GM18499 (cell line): Measurements from ENCODE around the gene SND1.

ENCODE experiments used
- ATAC-seq: cut with Tn5 transposase; IDR thresholded peaks from one replicate; pipeline ENCODE4 v1.9.1; 2021; ENCODE audit warnings: moderate number of reproducible peaks; ENCODE audit not compliant: insufficient read depth, unreplicated experiment

SND1 gene

GRCh38 chr7:128003167-128003566 is 351.2 kb downstream of the SND1 start:
- ATAC-seq = no peak

DNA sequence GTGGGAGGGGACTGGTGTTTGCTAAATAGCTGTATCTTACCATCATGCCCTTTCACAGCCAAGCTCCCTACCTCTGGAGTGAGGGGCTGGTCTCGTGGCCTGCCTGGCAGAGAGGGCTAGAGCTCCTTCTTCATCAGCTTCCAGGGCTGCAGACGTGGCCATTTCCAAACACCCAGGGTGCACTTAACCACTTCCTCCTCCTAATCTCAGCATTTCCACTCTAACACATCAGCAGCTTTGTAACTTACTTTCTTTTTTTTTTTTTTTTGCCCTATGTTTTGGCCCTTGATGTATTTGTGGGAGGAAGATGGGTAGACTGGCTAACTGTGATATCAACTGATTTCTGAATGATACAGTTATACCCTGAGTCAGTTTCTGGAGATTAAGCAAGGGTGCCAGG is 351.8 kb downstream of the SND1 start:
- no peak for ATAC-seq

- ATAC-seq = no peak
These were observed 352.6 kb downstream of the SND1 start for GRCh38 chr7:128004623-128005022.

DNA sequence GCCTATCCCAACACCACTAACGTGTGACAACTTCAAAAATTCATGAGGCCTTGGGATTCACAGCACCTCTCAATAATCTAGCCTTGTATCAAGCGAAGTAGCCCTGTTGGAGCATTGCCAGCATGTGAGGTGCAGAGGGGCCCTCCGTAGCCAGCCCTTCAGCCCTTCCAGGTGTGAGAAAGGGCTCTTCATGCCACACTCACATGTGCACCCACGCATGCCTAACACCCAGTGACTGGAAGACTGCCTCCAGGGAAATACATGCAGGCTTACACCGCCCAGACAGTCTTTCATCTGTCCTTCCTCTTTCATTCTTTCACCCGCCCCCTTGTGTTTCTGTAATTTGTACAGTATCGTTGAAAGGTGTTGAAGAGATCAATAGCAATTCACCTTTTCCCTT is 353.1 kb downstream of the SND1 start:
- ATAC-seq = no peak

DNA sequence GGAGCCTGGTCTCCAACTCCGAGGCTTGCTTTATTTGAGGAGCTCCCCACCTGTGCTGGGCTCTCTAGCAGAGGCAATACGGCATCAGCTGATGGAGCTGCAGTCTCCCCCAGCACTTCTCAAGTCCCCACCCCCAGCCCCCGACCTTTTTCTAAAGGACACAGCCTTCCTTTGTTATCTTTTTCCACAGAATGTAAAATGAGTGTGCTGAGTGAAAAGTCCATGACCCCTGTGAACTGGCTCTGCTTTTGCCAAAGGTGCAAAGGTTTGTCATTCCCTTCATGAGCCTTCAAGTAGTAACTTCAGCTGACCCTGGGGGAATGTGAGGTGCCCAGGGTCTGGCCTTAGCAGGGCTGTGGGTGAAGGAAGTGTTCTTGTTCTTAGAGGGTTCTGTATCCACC is 353.8 kb downstream of the SND1 start:
- ATAC-seq = no peak

- ATAC-seq = no peak
These were observed 354.7 kb downstream of the SND1 start for GRCh38 chr7:128006550-128007302.

DNA sequence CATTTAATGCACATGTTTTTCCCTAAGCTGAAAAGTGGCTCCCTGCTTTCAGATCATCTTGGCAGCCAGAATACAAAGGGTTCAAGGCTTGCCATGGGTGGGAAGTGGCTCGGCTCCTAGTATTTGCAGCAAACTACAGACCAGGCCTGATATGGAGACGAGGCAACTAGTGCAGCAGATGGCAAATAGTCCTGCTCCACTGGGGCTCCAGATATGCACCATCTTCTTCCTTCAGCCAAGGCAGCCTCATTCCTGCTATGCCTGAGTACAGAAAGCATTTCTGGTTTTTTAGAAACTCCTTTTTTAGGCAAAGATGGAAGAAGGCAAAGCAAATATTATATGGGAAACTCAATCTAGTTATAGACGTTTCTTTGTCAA is 355.3 kb downstream of the SND1 start:
- ATAC-seq = no peak

- no peak for ATAC-seq
These were observed 356.1 kb downstream of the SND1 start for GRCh38 chr7:128008141-128008540.

GRCh38 chr7:128008744-128009143 is 356.8 kb downstream of the SND1 start:
- ATAC-seq = no peak

DNA sequence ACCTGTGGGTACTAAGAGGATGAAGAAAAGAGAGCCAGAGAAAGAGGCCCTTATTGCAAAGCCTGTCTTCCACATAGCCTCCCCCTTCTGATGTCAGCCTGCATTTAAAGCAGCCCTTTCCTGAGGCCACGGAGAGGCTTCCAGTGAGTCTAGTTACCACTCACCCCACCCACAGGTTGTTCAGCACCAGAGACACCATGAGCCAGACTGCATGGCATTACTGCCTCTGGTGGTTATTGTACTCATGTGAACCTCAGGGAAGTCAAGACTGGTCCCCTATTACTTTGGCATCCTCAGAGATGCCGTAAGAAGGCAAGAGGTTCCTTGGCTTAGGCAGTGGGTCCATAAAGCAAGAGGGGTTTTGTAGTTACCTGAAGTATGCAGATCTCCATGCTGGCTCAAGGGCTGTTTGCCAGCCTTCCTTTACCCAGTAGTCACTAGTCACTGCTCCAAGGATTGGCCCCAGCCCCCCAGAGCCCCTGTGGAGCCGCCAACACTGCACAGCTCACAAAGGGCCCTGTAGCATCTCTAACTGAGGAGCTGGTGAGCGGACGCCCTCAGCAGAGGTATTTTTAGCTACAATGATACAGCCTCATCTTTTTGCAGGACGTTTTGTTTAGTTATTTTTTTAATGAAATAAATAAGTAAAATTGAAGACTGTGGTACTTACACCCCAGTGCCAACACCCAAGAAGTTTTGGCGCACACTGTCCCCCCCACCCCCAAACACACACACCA is 358.6 kb downstream of the SND1 start:
- ATAC-seq = no peak

DNA sequence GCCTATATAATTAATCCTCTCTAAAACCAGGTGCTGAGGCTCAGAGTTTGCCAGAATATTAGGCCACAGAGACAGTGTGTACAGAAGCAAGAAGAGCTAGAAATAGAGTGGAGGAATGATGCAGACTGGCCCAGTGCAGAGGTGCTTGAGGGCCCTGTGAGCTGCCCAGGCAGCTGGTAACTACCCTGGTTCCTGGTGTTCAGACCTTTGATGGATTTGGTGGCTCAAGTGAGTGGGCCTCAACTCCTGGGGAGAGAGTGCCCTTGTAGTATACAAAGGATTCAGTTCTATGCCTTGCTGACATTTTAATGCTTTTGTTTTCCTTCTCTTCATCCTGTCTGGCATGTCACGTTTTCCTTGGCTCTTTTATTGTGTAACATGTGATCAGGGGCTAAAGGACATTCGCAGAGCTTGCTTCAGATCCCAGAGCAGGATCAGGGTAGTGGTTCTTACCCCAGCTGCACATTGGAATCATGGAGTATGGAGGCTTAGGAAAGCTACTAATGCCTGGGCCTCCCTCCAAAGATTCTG is 359.2 kb downstream of the SND1 start:
- ATAC-seq = no peak

- no peak for ATAC-seq
These were observed 362.8 kb downstream of the SND1 start for GRCh38 chr7:128014811-128015210.

GRCh38 chr7:128017460-128017859 is 365.5 kb downstream of the SND1 start:
- ATAC-seq = no peak

DNA sequence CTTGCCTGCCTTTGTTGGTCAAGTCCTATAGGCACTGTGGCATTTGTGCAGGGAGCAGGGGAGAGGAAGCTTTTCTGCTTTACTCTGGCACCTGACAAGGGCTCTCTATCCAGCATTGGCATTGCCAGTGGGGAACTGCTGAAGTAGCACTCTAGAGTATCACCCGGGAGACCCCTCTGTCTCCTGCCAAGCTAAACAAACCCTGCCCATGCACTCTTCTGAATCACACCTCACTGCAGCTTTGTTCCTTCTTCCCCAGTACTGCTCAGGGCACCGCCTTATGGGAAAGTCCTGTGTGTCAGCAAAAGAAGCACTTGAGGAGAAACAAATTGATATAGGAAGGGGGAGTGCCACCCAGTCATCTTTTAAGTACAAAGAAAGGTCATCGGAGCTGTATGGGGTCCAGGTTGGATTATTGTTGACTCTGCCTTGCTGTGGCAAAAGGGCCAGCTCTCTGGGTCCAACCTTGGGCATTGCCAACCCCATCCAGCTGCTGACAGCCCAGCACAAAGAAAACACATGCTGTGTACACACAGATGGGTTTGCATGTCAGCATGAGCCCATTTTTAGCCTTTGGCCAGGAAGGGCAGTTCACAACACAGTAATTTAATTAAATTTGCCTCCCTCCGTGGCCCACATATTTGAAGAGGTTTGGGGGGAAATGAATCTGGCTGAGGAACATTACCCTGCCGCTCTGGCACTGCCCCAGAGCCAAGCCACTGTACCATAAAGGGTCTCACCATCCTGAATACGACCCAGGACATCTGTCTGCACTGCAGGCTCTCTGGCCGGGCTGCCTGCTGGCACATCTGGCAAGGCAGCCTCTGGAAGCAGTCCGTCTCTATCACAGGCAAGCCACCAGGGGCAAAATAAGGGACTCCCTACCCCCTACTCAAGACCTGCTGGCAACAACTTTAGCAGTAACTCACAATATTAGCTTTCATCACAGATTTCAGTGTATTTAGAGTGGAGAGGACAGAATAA is 366.2 kb downstream of the SND1 start:
- no peak for ATAC-seq

GRCh38 chr7:128019288-128019687 is 367.3 kb downstream of the SND1 start:
- no peak for ATAC-seq

- ATAC-seq = no peak
These were observed 368.2 kb downstream of the SND1 start for GRCh38 chr7:128020159-128020558.

GRCh38 chr7:128021366-128021765 is 369.4 kb downstream of the SND1 start:
- ATAC-seq = no peak

DNA sequence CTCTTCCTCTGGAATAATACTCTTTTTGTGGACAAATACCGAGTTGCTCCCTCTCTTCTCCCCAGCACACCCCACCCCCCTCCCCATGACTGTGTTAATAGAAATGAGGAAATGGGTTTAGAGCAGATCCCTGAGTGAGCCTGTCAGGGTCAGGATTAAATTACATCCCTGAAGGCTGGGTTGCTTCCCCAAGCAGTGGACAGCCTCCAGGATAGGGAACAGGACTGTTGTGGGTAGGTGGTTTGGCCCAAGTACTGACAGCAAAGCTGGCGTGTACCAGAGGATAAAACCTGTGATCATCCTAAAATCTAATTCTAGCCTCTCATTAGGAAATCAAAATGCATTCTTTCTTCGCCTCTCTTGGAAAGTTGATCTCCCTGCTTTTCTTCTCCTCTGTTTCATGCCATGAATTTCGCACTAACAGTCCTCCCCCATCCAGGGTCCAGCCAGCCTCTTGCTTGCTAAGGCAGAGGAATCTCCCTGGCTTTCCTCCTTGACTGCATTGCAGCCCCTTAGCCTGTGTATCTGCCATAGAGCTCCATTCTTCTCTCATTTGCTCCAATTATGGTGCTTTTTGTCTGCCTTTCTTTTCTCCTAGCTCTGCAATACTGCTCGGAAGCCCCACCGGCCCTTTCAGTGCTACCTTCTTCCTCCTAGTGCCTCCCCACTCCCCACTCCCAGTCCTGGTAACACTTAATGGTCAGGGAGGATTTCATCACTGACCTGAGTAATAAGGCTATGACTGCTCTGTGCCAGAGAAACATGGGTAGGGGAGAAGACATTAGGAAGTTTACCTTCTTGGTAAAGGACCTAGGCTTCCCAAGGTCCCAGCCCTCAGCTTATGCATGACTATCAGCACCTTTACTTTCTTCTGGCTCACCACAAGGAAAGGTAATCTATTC is 370.9 kb downstream of the SND1 start:
- ATAC-seq = no peak

DNA sequence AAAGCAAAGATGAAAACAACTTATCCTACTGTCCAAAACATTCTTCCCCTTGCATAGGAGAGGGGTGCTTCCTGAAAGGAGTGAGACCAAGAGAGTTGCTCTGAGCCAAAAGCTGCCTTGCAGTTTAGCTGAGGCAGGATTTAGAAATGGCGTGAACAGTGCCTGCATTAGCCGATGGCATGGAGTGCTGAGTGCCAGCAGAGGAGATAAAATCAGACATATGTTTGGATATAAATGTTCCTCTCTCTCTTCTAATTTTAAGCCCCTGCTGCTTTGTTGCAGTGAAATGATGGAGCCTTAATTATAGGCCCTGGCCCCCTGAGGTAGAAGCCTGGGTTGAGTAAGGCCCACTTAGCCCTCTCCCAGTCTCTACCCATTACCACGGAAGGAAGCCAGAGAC is 372.2 kb downstream of the SND1 start:
- ATAC-seq = no peak

DNA sequence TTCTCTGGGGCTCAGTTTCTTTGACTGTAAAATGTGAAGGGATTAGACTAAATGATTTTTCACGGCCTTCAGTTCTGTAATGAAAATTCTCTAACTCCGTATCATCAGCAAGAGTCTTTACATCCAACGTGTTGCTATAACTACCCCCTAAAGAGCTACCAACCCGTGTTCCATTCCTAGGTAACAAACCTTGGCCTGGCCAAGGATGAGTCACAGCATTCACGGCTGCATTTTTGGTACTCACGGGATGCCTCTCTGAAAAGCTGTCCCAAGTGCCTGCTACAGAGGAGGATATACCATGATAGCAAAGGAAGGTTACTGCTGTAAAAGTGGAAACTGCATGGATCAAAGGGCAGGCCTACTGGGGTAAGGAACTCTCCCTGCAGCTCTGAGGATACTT is 373.4 kb downstream of the SND1 start:
- ATAC-seq = no peak
